ENCODE measurements around the gene SLC28A2.
"Not testable (repeated sequence)": the region's sequence is repeated elsewhere in the genome, so short reads cannot be mapped to it uniquely, and the experiment has no call there.

Gene SLC28A2

GRCh38 chr15:45225506-45226273, 26.3 kb upstream of the SLC28A2 start:
- no peak overlapping the region for H3K27ac ChIP-seq
- TF ChIP-seq CTCF (conservative IDR thresholded peaks at IDR 0.05) = no peak

- TF ChIP-seq CTCF (conservative IDR thresholded peaks at IDR 0.05) = no peak
These were observed 23.1 kb upstream of the SLC28A2 start for GRCh38 chr15:45228931-45229330.

GRCh38 chr15:45230245-45230965, 21.6 kb upstream of the SLC28A2 start:
- TF ChIP-seq CTCF (conservative IDR thresholded peaks at IDR 0.05) = no peak
- no peak overlapping the region for H3K27ac ChIP-seq

More at GRCh38 chr15:45228931-45229330, 23.1 kb upstream of the SLC28A2 start:
- no peak overlapping the region for H3K27ac ChIP-seq

- no peak overlapping the region for H3K27ac ChIP-seq
- TF ChIP-seq CTCF (conservative IDR thresholded peaks at IDR 0.05) = no peak
These were observed 20.9 kb upstream of the SLC28A2 start for GRCh38 chr15:45231132-45231531.

GRCh38 chr15:45231864-45232562, 20.0 kb upstream of the SLC28A2 start:
- no peak for TF ChIP-seq CTCF (conservative IDR thresholded peaks at IDR 0.05)
- no peak overlapping the region for H3K27ac ChIP-seq

- no peak overlapping the region for H3K27ac ChIP-seq
- TF ChIP-seq CTCF (conservative IDR thresholded peaks at IDR 0.05) = no peak
These were observed 17.3 kb upstream of the SLC28A2 start for GRCh38 chr15:45234562-45235235.

GRCh38 chr15:45236806-45237205, 15.2 kb upstream of the SLC28A2 start:
- H3K27ac ChIP-seq = not testable (repeated sequence)
